Omental fat pad (tissue), 4 donors: ENCODE measurements around the gene NEK1. TPM values are rescaled to one million over a fixed set of nuclear protein-coding genes. Genes with fewer than 3 reads are reported as not detected.

ENCODE experiments used
- ATAC-seq: fragments of 150-250 bp; one replicate; pipeline ENCODE4 v1.9.1; 2016; ENCODE audit warnings: mild to moderate bottlenecking, moderate library complexity; ENCODE audit not compliant: low FRiP score
- DNase-seq: peaks from one replicate; pipeline ENCODE4 v3.0.0-alpha.2; 2019; ENCODE audit warnings: low spot score
- CTCF ChIP-seq, 3 donors: fragments of 450-650 bp; IDR thresholded peaks; one replicate each; pipeline ENCODE4 v1.5.1; 2016 to 2017; ENCODE audit warnings: antibody characterized with exemption in 3 of 3, mild to moderate bottlenecking in 3 of 3, moderate library complexity in 2 of 3
- total RNA-seq, 4 donors: library from RNA; depleted of rRNA; stranded (reverse); fragments of >200 nt; gene quantifications; one replicate each; pipeline ENCODE4 v1.1.0, GENCODE V29; 2016

Gene NEK1
- total RNA-seq, 4 donors from 2014 or later, result 7.0 to 13.4 (median 9.8) TPM

- DNase-seq (no peak), ATAC-seq (no peak)
- TF ChIP-seq CTCF (IDR thresholded peaks at IDR 0.05), result no peak
Measured at GRCh38 chr4:169372791-169373190, 239.6 kb downstream of the NEK1 start.

- TF ChIP-seq CTCF (IDR thresholded peaks at IDR 0.05), result no peak
- no peak for DNase-seq
Measured at GRCh38 chr4:169369634-169370033, 242.7 kb downstream of the NEK1 start.

GRCh38 chr4:169367826-169368225, 244.6 kb downstream of the NEK1 start:
- TF ChIP-seq CTCF (IDR thresholded peaks at IDR 0.05), result no peak
- ATAC-seq, result no peak
- DNase-seq, result no peak

More at GRCh38 chr4:169369634-169370033, 242.7 kb downstream of the NEK1 start:
- no peak for ATAC-seq

- no peak for ATAC-seq
- DNase-seq, result no peak
- TF ChIP-seq CTCF (IDR thresholded peaks at IDR 0.05), result no peak
Measured at GRCh38 chr4:169366821-169367220, 245.6 kb downstream of the NEK1 start.

GRCh38 chr4:169362607-169363006, 249.8 kb downstream of the NEK1 start:
- ATAC-seq (no peak), DNase-seq (no peak)
- TF ChIP-seq CTCF (IDR thresholded peaks at IDR 0.05), result no peak

- DNase-seq, result no peak
- TF ChIP-seq CTCF (IDR thresholded peaks at IDR 0.05), result no peak
- ATAC-seq, result no peak
Measured at GRCh38 chr4:169361756-169362155, 250.6 kb downstream of the NEK1 start.

GRCh38 chr4:169359961-169360360, 252.4 kb downstream of the NEK1 start:
- DNase-seq (no peak), ATAC-seq (no peak)
- no peak for TF ChIP-seq CTCF (IDR thresholded peaks at IDR 0.05)
